Measurements from ENCODE around the gene NUDT16L1. TPM values are rescaled to one million over a fixed set of nuclear protein-coding genes. Genes with fewer than 3 reads are reported as not detected.

NUDT16L1 gene
- total RNA-seq, 1 donor from 2014 or later: 36.5 TPM

Other genes with a start within 250 kb of the NUDT16L1 start
- gene NMRAL1, start 218.9 kb upstream of the NUDT16L1 start, total RNA-seq: 48.4 and 51.2 TPM in 2 replicates
- gene HMOX2, start 217.2 kb upstream of the NUDT16L1 start, total RNA-seq: 128 and 147 TPM in 2 replicates
- 24.6 and 27.4 TPM in 2 replicates for gene CDIP1, start 154.8 kb upstream of the NUDT16L1 start, total RNA-seq
- gene C16orf96, start 137.2 kb upstream of the NUDT16L1 start, total RNA-seq: not detected in 2 replicates
- gene UBALD1, start 78.7 kb upstream of the NUDT16L1 start, total RNA-seq: 9.9 and 19.7 TPM in 2 replicates
- 80.6 and 87.1 TPM in 2 replicates for gene MGRN1, start 68.7 kb upstream of the NUDT16L1 start, total RNA-seq
- 15.5 and 16.6 TPM in 2 replicates for gene ANKS3, start 40.7 kb downstream of the NUDT16L1 start, total RNA-seq
- 0.68 and 1.8 TPM in 2 replicates for gene DNAAF8, start 41.0 kb downstream of the NUDT16L1 start, total RNA-seq
- 8.7 and 11.3 TPM in 2 replicates for gene ZNF500, start 73.6 kb downstream of the NUDT16L1 start, total RNA-seq
- not detected in 2 replicates for gene SEPTIN12, start 94.8 kb downstream of the NUDT16L1 start, total RNA-seq
- not detected in 2 replicates for gene SMIM22, start 101.8 kb downstream of the NUDT16L1 start, total RNA-seq
- 22.4 and 31.1 TPM in 2 replicates for gene ROGDI, start 109.1 kb downstream of the NUDT16L1 start, total RNA-seq
- 50.8 and 57.7 TPM in 2 replicates for gene GLYR1, start 153.7 kb downstream of the NUDT16L1 start, total RNA-seq
- 41.1 and 50.1 TPM in 2 replicates for gene UBN1, start 153.9 kb downstream of the NUDT16L1 start, total RNA-seq
- gene PPL, start 243.6 kb downstream of the NUDT16L1 start, total RNA-seq: 0.18 and 1.3 TPM in 2 replicates

All from glomerular endothelial cell (primary cell).